Hematopoietic multipotent progenitor cell treated with erythropoietin and hydrocortisone succinate and interleukin-3 and kit ligand, for 6 days (in vitro differentiated cells): ENCODE data around the gene VPS35L.
A peak's percentile ranks its signal among the peaks of the same experiment; 100 is the strongest.
"Not testable (repeated sequence)": the region's sequence is repeated elsewhere in the genome, so short reads cannot be mapped to it uniquely, and the experiment has no call there.

Experiments
- DNase-seq: peaks from one replicate; pipeline ENCODE4 v3.0.0-alpha.2; 2015

Gene VPS35L

DNA sequence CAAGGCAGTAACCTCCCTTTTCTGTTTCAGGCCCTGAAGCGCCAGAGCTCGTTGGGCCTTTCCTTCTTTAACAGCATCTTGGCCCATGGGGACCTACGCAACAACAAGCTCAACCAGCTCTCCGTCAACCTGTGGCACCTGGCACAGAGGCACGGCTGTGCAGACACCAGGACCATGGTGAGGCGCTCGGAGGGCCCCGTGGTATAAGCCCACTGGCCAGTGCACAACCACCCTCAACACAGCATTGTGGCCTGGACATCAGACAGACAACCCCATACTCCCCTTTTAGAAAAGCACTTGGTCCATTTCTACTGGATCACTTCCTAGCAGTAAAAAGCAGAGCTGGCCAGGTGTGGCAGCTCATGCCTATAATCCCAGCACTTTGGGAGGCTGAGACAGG lies 144.0 kb downstream of the VPS35L start:
- no peak for DNase-seq

DNA sequence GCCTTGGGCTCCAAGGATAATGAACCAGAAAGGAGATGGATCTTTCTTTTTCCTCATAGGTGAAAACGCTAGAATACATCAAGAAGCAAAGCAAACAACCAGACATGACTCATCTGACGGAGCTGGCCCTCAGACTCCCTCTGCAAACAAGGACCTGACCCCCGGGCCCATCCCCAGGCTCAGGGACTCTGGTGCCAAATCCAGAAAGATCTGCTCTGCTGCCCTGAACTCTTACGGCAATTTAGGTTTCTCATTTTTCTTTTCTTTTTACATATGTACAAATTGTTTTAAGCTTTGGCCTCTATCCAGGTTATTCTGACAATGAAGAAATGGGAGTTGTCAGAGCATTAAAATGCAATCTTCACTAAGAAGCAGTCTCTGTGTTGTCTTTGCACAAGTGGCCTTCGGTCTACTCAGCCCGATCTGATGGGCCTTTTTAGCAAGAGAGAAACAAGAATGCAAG lies 144.8 kb downstream of the VPS35L start:
- no peak for DNase-seq

DNA sequence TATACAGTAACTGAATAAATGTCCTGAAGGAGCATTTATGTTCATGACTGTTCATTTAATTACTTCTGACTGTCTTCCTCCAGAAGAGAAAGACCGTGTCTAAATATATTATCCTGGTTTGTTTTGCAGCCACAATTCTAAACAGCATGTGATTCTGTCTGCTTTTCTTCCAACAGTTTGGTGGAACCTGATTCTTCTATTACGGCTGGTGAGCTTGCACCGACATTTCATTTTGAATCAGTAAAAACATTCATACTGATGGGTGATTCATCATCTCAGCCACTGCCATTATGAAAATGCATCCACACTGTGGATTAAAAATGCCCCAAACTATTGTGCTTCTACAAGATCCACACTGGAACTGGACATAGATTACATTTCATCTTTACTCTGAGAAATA lies 145.6 kb downstream of the VPS35L start:
- DNase-seq: no peak

DNA sequence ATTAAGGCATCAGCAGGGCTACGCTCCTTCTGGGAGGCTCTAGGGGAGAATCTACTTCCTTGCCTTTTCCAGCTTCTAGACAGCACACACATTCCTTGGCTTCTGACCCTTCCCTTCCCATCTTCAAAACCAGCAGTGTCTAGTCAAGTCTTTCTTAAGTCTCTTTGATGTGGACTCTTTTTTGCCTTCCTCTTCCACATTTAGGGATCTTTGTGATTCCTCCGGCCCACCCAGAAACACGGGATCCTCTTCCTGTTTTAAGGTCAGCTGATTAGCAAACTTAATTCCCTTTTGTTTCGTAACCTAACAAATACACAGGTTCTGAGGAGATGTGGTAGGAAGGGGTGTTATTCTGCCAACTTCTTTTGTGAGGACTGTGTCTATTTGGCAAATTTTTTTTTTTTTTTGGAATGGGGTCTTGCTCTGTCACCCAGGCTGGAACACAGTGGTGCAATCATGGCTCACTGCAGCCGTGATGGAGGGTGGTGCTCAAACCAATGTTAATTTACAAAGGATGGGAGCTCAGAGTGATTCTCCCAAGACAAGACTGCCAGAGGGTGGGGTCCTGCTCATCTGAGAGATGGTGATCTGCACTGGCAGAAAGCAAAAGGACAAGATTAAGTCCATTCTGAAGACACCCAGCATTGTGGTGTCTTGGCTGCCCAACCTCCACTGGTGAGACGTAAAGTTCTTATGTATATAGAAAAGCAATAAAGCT lies 147.8 kb downstream of the VPS35L start:
- no peak for DNase-seq

DNA sequence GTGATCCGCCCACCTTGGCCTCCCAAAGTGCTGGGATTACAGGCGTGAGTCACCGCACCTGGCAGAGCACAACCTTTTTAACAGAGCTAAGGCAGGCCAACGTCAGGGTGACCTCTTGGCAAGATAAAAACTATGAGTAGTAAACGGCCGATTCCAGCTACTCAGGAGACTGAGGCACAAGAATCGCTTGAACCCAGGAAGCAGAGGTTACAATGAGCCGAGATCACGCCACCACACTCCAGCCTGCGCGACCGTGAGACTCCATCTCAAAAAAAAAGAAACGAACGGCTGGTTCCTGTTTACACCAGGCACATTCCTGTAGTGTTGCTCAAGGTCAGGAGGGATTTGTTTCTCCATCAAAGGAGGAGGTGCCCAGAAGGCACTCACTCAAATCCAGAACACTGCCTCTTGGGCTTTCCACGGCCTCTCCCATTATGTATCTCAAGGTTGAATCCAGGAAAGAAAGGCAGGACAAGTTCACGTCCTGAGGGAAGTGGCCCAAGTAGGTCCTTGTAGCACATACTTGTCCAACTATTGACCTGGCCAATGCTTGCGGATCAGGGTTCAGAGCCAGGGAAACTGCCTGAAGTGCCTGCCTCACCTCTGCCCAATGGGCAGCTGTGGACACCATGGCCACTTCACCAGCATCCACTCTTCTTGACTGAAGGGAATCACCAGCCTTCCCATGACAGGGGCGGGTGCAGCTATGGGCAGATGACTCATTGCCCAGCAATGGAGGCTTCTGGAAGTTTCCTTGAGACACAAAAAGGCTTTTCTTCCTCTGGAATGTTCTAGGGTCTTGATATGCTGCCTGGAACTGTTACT lies 149.0 kb downstream of the VPS35L start:
- DNase-seq: no peak

DNA sequence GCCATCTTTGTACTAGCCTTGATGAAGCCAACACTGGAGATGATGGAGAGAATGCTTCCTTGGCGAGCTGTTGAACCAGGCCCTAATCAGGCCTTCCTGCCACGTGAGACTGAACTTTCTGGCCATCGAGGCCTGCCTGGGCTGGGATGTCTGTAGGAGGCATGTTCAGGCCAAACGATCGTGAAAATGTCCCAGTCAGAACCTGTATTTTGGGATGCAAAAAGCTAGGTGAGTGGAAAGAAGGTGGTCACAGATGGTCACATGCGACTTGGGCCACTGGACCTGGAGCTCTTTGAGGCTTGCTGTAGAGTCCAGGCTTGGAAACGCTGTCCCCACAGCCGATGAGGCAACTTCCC lies 149.6 kb downstream of the VPS35L start:
- no peak for DNase-seq

DNA sequence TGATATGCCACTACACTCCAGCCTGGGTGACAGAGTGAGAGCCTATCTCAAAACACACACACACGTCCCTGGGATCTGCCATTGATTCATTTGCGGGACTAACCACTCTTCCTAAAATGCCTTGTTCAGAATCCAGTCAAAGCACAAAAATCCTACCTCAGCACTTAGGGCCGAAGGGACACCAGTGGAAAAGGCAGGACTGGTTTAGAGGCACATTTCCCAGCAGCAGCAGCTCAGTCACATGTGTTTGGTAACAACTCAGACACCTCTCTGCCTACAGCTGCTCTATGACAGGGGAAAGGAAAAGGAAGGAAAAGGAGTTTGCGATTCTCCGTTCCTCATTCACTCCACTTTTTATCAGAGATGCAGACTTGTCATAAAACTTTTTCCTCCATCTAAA lies 150.3 kb downstream of the VPS35L start:
- DNase-seq: no peak

DNA sequence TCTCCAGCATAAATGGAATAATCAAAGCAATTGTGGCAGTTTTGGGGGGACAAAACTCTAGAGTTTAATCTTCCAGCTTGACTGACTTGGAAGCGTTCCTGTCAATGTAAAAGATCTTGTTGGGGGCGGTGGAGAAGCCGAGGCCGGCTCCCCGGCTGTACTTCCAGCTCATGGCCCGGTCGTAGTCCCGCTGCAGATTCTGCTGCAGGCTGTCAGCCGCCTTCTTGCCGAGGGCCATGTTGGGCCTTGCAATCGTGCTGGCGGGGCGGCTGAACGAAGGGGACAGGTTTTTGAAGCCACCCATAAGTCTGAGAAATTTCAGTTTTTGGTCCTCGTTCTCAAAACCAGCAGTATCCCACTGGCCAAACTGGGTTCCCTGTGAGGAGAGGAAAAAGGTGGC lies 151.3 kb downstream of the VPS35L start:
- no peak for DNase-seq

DNA sequence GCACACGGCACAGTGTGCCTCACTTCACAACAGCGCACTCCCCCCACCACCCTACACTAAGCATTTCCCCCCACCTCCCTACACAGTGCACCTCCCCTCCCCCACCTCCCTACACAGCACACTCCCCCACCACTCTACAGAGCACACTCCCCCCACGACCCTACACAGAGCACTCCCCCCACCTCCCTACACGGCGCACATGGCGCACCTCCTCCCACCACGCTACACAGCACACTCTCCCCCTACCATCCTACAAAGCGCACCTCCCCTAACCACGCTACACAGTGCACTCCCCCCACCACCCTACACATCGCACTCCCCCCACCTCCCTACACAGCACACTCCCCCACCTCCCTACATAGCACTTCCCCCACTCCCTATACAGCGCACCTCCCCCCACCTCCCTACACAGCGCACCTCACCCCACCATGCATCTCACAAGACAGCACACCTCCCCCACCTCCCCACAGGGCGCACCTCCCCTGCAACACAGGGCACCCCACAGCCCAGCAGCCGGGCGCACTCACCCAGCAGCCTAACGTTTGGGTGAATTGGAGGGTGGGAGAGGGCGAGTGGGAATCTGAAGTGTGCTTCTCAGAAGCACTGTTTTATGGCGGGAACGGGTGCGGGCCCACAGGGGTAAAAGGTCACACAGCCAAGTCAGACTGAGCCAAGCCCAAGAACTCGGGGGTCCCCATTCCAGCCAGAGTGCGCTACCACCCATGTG lies 152.2 kb downstream of the VPS35L start:
- no peak for DNase-seq

DNA sequence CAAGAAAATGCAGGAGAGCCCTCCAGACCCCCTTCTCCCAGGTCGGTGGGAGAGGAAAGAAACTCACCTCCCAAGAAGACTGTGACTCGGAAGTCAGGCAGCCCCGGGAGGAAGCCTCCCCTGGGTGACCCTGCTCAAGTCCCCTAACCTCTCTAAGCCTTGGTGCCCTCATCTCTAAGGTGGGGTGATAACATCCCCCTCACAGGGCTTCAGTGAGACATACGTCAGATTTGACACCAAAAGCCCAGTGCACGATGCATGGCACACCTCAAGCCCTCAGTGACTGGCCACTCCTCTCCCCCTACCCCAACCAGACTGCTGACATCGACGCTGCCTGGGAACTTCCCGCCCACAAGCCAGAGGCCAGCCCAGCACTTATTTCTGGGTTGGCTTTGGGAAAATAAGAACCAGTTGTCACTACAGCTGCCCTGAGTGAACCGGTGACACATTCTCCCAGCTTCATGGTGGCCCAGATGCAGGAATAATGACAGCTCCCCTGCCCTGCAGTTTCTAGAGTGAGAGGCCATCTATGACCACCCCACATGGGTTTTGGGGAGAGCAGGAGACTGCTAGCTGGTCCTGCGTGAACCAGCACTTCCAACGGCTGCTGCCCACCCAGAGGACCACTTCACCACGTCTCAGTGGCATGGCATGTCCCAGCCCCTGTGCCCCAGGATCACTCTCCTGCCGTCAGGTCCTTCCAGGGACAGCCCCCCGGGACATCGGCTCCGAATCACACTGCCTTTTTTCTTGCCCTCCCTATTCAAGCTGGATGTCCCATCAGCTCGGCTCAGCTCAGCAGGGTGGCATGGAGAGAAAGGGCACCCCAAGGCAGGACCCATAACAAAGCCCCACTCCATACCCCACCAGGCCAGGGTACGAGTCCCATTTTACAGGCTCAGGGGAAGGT lies 153.0 kb downstream of the VPS35L start:
- no peak for DNase-seq

DNA sequence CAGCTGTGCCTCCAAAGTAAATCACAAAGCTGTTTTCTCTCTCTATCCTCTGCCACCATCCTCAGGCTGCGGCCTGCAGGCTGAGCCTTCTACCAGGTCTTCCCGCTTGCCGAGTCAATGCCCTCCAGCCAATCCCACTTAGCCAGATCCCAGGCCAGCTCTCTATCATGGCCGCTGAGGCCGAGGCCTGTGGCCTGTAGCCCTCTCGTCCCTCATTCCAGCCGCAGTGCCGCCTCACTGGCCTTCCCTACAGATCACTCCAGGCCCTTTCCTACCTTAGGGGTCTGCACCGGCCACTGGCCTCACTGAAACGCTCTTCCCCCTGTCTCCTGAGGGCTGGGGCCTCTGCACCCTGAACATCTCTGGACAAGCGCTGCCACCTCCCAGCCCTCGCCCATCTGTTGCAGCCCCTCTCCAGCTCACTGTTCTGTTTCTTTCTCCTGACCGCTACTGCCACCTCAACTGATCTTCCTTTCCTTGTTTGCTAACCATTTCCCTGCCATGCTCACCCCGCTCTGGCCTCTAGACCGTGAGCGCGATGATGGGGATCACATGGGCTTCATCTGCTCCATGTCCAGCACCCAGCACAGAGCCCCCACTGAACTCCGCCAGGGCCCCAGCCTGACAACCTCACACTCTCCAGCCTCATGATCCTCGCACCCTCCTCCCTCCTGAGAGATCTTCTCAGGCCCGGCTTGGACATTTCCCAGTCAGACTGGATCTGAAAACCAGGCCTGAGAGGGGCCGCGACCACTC lies 154.1 kb downstream of the VPS35L start:
- DNase-seq: no peak

DNA sequence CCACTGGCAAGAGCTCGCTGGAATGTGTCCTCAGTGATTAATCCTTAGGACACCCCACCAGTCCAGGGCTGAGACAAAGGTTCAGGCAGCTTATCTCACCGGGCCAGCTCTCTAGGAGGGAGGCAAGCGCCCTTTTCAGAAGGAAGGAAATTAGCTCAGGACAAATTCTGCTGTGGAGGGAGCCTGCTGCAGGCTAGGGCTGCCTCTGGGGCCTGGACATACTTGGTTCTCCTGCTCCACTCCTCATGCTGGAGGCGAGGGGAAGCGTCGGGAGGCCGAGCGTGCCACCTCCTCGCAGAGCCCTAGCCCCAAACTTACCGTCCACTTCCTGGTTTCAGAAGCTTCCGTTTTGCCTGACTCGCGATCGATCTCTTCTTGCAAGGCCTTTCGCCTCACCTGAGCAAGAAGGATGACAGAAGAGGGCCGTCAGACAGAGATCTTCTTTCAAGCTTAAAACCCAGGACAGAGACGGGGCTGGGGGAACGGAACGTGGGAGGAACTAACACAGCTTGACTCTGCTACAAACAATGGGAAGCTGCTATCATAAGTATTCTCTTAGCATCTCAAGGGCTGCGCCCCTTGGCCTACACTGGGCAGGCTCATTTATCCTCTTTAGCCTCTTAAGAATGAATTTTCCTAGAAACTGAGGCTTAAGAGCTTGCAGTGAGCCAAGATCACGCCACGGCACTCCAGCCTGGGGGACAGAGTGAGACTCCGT lies 154.8 kb downstream of the VPS35L start:
- DNase-seq: no peak

DNA sequence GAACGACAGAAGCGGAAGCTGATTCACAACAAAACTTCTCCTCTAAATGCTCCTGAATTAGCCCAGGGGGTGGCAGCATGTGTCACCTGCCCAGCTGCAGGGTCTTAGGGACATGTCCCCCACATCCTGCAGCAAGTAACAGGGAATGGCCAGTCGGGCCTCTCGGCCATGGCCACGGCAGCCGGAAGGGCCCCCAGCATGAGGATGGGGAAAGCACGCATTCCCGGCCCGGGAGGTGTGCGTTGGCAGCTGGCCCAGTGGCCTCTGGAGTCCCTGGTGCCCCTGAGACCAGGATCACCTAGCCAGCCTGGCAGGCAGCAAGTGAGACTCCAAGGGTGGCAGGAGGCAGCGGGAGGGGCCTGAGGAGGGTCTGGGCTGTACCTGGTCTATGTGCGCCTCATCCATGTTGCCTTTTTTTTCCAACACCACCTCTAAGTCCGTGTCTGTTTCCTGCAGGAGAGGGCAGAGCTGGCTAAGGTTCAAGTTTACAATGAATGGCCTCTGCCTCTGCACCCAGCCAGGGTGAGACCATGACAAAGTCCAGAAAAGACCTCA lies 155.6 kb downstream of the VPS35L start:
- no peak for DNase-seq

DNA sequence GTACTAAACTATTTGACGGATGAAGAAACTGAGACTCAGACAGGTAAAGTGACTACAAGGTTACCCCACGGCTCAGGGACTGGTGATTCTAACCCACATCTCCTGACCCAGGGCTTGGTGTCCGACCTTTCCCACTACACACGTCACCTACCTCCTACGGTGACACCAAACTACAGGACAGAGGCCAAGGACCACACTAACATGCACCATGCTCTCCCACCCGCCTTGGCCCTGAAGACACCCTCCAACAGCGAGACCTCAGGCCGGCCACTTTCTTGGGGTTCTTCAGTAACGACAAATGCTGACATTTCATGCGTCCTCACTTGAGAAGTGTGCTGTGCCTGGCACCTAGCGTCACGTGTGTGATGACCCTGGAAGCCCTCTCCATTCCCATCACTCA lies 156.1 kb downstream of the VPS35L start:
- no peak for DNase-seq

DNA sequence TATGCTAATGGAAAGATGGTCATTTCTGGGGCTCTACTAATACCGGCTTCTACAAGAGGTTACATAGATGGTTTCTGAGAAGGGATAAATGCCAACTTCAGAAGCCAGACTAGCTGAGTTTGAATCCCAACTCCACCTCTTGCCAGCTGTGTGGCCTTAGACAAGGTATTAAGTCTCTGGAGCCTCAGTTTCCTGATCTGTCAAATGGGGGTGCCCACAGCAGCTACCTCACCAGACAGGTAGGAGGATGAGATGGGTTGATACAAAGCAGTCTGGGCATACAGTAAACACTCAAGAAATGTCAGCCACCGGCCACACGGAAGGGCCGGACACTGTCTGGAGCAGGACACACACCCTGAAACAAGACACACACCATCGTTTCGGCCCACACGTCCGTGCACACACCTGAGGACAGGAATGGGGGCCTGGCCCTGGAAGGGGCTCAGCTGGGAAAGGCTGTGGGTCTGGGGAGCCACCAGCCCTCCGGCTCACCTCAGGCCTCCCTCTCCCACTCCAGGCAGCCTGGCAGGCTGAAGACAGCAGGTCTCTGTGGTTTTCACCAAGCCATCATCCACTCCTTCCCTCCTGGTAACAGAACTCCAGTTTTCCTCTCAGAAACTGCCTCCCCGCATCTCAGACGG lies 157.0 kb downstream of the VPS35L start:
- no peak for DNase-seq

DNA sequence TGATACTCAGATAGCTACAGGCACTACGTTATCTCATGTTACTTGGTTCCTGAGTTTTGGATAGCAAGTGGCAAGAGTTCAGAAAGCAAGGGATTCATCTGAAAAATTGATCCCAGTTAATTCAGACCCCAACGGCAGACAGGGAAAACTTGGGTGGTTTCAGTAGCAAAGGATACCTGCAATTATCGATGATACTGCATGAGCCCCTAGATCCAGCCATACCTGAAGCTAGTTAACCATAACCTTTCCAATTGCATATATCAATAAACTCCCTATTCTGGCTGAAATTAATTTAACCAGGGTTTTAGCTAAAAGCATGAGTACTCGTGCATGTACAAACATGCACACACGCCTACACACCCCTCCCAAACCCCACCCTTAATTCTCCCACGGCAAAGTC lies 158.2 kb downstream of the VPS35L start:
- no peak for DNase-seq

DNA sequence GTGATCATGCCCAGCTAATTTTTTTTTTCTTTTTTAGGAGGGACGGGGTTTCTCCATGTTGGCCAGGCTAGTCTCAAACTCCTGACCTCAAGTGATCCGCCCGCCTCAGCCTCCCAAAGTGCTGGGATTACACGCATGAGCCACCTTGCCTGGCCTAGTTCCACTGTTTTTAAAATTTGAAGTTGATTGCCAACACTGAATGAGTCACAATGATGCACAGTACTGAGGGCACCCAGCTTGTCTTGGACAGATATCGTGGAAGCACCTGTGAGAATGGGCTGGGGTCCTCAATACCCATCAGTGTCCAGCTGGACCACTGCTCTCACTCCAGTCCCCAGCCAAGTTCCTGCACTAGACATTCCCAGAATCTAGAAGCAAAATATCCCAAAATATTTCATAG lies 160.1 kb downstream of the VPS35L start:
- DNase-seq: no peak

DNA sequence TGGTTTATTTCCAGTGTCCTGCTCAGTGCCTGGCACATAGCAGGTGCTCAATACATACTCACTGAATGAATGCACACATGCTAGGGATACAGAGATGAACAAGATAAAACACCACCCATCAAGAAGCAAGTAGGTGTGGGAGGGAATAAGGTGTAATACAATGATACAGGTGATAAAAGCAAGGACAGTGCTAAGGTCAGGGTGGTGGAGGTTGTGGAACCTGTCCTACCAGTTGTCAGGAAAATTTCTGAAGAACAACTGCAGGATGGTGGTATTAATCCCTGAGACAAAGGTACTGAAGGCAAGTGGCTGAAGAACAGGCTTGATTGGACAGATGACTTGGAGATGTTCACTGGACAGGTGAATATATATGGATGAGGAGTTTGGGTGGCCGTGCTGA lies 160.7 kb downstream of the VPS35L start:
- no peak for DNase-seq

DNA sequence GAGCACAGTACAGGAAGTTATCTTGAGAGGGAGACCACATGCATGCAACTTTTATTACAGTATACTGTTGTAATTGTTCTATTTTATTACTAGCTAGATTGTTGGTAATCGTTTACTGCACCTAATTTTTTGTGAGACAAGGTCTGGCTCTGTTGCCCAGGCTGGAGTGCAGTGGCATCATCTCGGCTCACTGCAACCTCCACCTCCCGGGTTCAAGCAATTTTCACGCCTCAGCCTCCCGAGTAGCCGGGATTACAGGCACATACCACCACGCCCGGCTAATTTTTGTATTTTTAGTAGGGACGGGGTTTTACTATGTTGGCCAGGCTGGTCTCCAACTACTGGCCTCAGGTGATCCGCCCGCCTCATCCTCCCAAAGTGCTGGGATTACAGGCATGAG lies 161.2 kb downstream of the VPS35L start:
- DNase-seq: not testable (repeated sequence)

DNA sequence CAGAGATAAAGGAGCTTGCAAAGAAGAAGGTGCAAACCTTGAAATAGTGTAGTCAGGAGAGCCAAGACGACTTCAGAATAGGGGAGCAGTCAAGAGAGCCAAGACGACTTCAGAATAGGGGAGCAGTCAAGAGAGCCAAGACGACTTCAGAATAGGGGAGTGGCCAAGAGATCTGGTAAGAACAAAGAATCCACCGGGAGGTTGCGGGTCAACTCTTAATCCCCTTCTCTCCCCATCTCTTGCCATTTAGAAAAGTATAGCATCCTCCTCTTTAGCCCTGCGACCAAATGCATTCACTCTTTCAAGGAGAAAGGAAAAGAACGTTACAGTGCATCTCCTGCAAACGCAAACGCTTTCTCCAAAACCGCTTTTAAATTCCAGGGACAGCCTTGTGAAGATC lies 161.8 kb downstream of the VPS35L start:
- DNase-seq: peak; percentile 55
